Inferior parietal cortex (tissue), 1 donor: ENCODE data around the gene TMTC3.
A peak's percentile ranks its signal among the peaks of the same experiment; 100 is the strongest.

Experiments used
- DNase-seq: peaks from one replicate; pipeline ENCODE4 v3.0.0-alpha.2; 2016; ENCODE audit errors: extremely low spot score

Gene TMTC3

DNA sequence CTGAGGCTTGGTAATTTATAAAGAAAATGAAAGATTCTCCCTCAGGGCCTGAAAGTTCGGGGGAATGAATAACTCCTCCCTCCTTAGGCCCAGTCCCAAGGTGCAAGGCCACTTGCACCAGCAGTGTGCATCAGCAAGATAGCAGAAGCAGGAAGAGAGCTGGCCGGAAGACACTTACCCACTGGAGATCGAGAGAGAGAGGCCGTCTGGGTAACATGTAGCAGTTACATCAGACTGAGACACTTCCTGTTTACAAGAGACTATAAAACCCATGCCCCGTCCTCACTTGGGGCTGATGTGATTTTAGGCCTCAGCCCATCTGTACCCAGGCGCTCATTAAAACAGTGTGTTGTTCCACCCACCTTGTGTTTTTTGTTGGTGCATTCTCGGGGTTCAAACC is 85.2 kb downstream of the TMTC3 start:
- no peak for DNase-seq

DNA sequence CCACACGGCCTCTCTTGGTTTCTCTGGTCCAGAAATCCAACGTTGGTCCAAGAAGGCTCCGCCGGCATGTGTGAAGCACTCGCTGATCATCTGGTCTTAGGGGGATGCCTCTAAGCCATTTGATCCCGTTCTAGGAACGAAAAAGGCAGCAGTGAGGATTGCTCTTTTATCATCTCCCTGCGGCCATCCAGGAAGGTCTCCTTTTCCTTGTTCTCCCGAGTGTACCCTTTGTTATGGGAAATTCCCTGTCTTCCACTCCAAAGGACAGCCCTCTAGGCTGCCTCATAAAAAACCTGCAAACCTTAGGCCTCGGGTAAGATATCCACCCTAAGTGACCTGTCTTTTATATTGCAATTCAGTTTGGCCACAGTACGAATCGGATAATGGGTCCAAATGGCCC is 85.8 kb downstream of the TMTC3 start:
- no peak for DNase-seq

DNA sequence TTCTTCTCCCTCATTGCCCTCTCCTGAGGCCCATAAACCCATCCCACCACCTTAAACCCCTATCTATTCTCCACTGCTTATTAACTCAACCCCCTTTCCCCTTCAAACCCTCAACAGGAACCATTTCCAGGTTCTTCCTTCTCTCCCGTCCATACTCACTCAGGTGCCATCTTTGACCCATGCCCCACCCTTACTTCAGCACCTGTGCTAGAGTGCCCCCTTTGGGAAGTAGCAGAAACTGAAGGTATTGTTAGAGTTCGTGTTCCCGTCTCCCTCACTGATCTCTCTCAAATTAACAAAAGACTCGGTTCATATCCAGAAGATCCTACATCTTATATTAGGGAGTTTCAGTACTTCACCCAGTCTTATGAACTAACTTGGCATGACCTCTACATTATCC is 86.6 kb downstream of the TMTC3 start:
- no peak for DNase-seq

DNA sequence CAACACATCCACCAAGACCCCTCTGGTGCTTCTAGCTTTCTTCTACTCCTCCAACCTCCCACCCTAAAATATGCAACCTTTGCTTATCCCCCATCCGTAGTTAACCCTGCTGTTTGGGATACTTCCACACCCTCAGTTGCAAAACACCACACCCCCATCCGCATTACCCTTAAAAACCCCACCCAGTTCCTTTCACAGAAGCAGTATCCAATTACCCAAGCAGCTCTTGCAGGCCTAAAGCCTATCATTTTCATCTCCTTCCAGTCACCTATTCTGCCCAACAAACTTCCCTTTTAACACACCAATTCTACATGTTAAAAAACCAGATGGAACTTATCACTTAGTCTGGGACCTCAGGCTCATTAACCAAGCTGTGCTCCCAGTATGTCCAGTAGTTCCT is 88.2 kb downstream of the TMTC3 start:
- DNase-seq = no peak

DNA sequence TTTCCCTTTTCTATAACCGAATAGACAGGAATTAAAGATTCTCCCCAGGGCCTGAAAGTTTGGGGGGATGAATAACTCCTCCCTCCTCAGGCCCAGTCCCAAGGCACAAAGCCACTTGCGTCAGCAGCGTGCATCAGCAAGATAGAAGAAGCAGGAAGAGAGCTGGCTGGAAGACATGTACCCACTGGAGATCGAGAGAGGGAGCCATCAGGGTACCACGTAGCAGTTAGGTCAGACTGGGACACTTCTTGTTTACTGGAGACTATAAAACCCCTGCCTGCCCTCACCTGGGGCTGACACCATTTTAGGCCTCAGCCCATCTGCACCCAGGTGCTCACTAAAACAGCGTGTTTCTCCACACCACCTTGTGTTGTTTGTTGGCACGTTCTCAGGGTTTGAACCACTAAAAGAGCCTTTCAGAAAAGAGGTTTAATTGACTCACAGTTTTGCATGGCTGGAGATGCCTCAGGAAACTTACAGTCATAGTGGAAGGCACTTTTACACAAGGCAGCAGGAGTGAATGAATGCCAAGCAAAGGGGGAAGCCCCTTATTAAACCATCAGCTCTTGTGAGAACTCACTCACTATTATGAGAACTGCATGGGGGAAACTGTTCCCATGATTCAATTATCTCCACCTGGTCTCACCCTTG is 93.2 kb downstream of the TMTC3 start:
- DNase-seq = no peak

DNA sequence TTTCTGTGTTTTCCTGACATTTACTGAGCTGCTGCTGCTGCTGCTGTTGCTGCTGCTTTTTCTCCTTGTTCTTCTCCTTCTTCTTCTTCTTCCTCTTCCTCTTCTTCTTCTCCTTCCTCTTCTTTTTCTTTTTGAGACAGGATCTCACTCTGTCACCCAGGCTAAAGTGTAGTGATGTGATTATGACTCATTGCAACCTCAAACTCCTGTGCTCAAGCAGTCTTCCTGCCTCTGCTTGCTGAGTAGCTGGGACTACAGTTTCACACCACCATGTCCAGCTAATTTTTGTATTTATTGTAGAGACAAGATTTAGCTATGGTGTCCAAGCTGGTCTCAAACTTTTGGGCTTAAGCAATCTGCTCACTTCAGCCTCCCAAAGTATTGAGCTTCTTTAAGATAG is 95.8 kb downstream of the TMTC3 start:
- DNase-seq = no peak

DNA sequence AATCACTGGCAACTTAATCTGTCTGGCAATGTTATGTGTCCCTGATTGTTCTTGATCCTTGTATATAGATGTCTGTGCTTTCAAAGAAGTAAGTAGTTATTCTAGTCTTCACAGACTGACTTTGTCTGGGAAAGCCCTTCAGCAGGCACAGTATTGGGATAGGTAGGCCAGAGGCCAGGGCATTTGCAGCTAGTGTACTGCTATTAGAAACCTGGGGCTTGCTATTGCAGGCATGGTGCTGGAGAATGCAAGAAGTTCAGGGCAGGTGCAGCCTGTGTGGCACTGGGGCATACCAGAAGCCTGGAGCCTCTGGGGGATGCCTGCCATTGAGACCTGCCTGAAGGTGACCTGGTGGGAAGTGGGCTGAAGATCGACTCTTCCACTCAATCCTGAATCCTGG is 96.3 kb downstream of the TMTC3 start:
- no peak for DNase-seq

DNA sequence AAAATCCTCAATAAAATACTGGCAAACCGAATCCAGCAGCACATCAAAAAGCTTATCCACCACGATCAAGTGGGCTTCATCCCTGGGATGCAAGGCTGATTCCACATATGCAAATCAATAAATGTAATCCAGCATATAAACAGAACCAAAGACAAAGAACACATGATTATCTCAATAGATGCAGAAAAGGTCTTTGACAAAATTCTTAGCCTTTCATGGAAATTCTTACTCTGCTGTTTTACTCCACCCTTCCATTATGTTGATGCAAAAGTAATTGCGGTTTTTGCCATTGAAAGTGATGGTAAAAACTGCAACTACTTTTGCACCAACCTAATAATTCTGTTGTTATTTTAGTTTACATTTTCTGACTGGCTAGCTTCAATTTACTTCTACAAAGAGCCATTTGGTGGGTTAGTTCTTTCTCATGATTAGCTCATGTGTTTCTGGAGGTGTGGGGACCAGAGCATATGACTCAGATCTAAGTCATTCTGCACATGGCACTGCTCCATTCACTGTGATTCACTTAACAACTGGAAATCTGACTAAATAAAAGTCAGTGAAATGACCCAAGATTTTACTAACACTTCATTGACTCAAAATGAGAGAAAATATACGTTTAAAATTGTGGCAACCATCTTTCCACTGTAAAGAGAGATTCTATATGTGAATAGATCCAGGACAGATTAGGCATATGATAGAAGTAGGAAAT is 99.9 kb downstream of the TMTC3 start:
- peak; percentile 8 for DNase-seq

DNA sequence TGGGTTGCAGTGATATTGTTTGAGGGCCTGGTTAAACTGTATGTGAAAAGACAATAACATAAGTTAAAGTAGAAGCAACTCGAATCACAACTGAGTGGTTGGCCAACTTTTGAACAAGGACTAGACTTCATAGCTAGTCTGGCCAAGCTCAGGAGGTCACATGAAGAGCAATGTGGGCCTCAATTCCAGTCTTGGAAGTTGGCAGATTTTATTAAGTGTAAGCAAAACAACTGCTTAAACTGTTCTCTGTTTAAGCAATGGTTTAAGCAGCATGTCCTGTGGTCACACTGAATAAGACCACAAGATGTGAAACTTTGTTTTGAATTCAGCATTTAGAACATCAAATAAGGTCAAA is 100.4 kb downstream of the TMTC3 start:
- no peak for DNase-seq

DNA sequence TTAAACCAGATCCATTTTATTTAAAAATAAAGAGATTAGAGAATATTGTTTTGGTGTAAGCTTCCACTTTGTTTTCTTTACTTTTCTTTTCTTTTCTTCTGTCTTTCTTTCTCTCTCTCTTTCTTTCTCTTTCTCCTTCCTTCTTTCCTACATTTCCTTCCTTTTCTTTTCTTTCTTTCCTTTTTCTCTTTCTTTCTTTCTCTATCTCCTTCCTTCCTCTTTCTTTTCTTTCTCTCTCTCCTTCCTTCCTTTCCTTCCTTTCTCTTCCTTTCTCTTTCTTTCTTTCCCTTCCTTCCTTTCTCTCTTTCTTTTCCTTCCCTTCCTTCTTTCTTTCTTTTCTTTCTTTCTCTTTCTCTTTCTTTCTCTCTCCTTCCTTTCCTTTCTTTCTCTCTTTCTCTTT is 100.8 kb downstream of the TMTC3 start:
- DNase-seq = no peak

DNA sequence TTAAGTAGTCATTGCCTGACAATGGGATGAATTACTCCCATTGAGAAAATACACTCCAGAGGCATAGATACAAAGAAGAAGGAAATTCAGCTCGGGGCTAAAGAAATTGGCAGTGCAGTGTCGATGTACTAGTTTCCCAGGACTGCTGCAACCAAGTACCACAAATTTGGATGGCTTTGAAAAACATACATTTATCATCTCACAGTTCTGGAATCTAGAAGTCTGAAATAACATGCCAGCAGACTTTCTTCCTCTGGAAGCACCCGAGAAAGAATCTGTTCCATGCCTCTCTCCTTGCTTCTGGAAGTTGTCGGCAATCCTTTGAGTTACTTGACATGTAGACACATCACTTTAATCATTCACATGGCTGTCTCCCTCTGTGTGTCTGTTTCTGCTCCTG is 101.9 kb downstream of the TMTC3 start:
- no peak for DNase-seq

DNA sequence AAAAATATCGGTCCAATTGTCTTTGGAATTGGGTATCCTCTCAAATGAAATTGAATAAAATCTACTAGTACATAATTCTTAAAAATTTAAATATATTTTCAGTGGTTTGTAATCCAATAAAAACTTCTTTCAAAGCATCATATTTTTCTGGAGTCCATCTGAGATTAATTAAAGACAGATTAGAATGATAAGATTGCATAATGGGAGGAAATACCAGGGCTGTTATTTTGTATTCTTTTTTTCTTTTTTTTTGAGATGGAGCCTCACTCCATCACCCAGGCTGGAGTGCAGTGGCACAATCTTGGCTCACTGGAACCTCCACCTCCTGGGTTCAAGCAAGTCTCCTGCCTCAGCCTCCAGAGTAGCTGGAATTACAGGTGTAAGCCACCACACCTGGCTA is 103.8 kb downstream of the TMTC3 start:
- DNase-seq = no peak

DNA sequence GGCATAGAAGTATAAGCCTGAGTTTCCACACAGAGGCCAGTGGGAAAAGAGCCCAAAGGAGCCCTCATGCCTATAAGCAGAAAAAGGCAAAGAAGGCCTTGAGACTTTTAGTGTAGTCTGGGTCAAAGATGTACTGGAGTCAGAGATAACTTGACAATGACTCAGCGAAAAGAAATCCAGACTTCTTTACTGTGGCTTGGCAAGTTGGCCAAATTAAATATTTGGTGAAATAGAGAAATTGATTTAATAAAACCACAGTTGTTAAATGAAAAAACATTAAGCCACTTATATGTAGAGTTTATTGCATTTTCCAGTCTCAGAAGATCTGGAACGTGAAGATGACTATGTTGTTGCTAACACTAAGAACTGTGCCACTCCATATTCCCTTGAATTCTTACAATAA is 105.1 kb downstream of the TMTC3 start:
- no peak for DNase-seq

DNA sequence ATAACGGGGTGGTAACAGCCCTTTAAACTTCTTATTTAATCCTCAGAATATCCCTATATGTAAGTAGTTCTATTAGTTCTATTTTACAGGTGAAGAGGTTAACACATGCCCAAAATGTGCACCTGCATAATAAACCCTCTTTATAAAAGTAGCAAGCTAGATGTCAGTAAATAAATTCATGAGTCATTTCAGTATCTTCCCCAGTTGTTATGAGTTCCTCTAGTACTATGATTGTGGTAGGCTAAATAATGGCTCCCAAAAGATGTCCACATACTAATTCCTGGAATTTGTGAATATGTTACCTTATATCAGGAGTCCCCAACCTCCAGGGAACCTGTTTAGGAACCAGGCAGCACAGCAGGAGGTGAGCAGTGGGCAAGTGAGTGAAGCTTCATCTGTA is 106.5 kb downstream of the TMTC3 start:
- no peak for DNase-seq
